GM08714 (cell line): Measurements from ENCODE around the gene RARA.
A peak's percentile ranks its signal among the peaks of the same experiment; 100 is the strongest.

ENCODE experiments used
- H3K4me3 ChIP-seq: fragments of 200-500 bp; sonication (Bioruptor generic); 2 replicates; pipeline ENCODE4 v1.5.1; 2014; ENCODE audit warnings: mild to moderate bottlenecking, low read length, inconsistent platforms
- ZNF274 ChIP-seq: IDR thresholded peaks from 2 replicates; pipeline ENCODE4 v1.6.1; 2012; ENCODE audit warnings: mild to moderate bottlenecking, low read depth, low read length

The RARA gene

DNA sequence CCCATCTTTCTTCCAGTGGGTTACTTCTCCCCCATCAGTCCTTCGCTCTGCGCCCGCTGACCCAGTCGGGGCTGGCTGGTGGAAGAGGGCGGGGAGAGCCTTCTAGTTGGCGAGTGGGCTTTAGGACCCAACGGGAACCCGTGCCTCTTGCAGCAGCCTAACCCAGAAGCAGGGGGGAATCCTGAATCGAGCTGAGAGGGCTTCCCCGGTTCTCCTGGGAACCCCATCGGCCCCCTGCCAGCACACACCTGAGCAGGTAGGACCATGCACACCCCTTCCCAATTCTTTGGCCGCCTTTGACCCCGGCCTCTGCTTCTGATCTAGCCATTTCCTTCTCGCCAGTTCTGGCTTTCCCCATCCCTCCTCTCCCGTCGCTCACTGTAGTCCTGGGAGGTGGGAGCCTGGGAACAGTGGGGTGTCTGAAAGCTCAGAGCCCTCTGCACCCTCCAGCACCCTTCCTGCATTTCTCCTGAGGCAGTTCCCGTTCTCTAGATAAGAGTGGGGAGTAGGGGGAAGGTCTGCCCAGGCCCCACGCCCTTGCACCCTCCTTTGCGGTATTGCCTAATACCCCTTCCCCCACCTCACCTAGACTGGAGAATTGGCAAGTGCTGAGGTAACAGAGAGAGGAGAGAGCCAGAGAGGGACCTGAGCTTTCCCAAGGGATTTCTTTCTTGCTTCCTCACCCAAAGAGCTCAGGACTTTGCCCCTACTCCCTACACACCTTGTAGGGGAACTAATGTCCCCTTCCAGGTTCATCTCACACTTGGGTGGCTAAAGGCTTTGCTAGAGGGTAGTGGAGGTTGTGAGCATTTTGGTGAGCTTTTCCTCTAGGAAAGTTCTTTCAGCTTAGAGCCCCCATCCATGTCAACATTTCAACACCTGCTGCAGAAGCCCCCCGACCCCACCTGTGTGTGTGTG is at the start of gene RARA:
Gene RARA (plus strand): TSS at position 150 of the 918 bp plus-strand sequence. CDS start 22,039 bp downstream, outside the sequence.
- TF ChIP-seq ZNF274 = no peak

DNA sequence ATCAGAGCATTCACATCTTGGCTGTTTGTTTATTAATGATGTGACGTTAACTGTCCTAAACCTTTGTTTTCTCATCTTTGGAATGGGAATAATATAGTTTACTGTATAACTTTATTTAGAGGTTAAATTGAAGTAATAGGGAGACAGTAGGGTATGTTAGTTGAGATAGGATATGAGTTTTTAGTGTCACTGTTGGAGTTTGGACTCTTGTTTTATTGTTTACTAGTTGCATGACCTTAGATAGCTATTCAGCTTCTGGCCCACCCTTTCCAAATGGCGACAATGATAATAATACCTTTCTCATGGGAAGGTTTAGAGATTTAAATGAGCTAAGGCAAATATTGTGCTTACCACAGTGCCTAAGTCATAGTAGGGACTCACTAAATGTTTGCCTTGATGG is 49.5 kb upstream of the RARA start:
- no peak overlapping the region for H3K4me3 ChIP-seq
- no peak for TF ChIP-seq ZNF274

More for the DNA sequence above, at the start of gene RARA:
- H3K4me3 ChIP-seq = peak within 1 kb of the TSS; percentile 2; the same call in 1 of the 2 replicates

GRCh38 chr17:40260528-40260927 is 48.5 kb upstream of the RARA start:
- no peak overlapping the region for H3K4me3 ChIP-seq

DNA sequence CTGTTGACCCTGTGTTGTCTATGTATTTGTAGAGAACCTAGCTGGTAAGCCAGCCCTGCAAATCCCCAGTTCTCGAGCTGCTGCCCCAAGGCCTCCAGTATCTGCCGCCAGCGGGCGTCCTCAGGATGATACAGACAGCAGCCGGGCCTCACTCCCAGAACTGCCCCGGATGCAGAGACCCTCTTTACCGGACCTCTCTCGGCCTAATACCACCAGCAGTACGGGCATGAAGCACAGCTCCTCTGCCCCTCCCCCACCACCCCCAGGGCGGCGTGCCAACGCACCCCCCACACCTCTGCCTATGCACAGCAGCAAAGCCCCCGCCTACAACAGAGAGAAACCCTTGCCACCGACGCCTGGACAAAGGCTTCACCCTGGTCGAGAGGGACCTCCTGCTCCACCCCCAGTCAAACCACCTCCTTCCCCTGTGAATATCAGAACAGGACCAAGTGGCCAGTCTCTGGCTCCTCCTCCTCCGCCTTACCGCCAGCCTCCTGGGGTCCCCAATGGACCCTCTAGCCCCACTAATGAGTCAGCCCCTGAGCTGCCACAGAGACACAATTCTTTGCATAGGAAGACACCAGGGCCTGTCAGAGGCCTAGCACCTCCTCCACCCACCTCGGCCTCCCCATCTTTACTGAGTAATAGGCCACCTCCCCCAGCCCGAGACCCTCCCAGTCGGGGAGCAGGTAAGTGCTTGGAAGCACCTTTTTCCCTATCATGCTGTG is 44.4 kb upstream of the RARA start:
- TF ChIP-seq ZNF274 = no peak
- no peak overlapping the region for H3K4me3 ChIP-seq

More at GRCh38 chr17:40260528-40260927, 48.5 kb upstream of the RARA start:
- TF ChIP-seq ZNF274 = no peak

DNA sequence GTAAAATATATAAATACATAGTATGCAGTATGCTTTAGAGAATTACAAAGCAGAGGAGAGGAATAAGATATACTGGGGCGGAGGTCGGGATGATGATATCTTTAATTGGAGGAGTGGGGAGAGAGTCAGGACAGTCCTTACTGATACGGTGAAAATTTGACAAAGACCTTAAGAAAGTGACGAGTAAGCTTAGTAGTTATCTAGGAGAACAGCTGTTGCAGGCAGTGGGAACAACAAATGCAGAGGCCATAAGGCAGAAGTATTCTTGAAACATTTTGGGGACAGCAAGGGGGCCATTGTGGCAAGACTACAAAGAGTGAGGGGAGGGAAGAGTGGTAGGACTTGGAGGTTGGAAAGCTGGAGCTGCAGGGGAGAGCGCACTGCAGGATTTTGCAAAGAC is 43.6 kb upstream of the RARA start:
- no peak for TF ChIP-seq ZNF274
- H3K4me3 ChIP-seq = no peak overlapping the region

DNA sequence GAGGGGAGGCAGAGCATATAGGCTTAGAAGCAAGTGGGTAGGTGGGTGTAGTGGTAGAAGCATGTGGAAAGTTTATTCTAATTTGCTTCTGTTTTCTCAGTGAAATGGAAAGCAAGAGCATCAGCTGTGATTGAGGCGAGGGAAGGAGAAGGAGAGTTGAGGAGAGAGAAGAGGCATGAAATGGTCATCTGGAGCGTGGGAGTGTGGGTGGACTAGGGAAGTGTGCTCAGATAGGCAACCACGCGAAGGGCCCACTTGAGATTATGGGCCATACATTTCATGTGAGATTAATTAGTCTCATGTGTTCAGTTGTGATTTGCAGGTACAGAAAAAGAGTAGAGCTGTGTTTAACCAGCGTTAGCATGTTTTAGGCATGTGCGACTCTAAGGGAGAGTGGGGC is 42.1 kb upstream of the RARA start:
- no peak for TF ChIP-seq ZNF274
- no peak overlapping the region for H3K4me3 ChIP-seq

DNA sequence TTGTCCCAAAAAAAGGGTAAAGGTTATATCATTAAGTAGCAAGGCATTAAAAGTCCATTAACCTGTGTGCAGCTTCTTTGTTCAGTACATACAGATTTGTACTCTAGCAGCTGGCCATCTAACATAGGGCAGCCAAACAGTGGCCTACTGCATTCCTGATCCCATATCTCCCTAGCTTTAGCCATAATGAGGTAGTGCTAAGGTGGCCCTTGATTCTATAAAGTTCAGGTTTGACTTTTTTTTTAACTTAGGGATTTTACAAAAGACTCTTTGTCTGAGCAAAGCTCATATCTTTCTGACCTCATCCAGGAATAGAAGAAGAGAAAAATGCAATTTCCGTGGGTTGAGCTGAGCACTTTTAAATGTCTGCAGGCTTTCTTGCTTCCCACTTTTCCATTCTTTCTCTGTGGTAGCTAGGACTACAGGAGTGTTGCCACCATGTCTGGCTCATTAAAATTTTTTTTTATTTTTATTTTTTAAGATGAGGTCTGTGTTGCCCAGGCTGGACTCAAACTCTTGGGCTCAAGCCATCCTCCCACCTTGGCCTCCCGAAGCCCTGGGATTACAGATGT is 40.8 kb upstream of the RARA start:
- no peak for TF ChIP-seq ZNF274

GRCh38 chr17:40278414-40278813 is 30.6 kb upstream of the RARA start:
- H3K4me3 ChIP-seq = no peak overlapping the region
- TF ChIP-seq ZNF274 = no peak

More for the DNA sequence above, 40.8 kb upstream of the RARA start:
- no peak overlapping the region for H3K4me3 ChIP-seq

- no peak for TF ChIP-seq ZNF274
- H3K4me3 ChIP-seq = no peak overlapping the region
These were observed 29.6 kb upstream of the RARA start for GRCh38 chr17:40279402-40279801.

- no peak for TF ChIP-seq ZNF274
These were observed 27.3 kb upstream of the RARA start for GRCh38 chr17:40281663-40282062.

DNA sequence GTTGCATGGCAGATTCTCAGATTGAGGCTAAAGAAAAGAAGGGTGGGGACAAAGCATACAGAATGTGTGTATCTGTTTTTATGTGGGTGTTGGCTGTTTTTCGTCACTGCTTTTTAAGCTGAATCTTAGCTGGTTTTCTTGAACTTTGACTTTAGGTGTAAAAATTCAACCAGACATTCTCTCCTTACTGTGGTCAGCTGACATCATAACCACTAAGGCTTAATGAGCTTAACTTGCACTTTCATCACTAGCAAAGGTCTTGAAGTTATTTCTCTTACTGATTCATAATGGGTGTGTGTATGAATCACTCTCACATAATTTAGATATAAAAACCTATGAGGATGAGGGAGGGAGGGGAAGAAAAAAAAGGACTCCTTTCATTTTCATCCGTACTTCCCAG is 25.3 kb upstream of the RARA start:
- no peak for TF ChIP-seq ZNF274
- H3K4me3 ChIP-seq = no peak overlapping the region

More at GRCh38 chr17:40281663-40282062, 27.3 kb upstream of the RARA start:
- H3K4me3 ChIP-seq = no peak overlapping the region

GRCh38 chr17:40284085-40284713 is 24.8 kb upstream of the RARA start:
- no peak overlapping the region for H3K4me3 ChIP-seq

DNA sequence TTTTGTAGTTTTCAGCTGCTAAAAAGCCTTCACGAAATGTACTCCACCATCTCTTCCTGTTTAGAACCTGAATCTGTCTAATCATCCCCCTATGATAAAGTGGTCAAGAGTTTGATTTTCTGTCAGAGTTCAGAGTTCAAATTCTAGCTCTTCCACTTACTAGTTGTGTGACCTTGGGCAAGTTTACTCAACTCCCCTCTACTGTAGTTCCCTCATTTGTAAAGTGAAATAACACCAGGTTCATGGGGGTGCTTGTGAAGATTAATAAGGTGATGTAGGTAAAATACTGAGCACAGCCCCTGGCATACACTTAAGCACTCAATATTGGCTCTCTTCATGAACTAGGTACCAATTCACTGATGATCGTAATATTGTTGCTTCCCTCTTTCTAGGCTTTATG is 22.5 kb upstream of the RARA start:
- H3K4me3 ChIP-seq = no peak overlapping the region
- no peak for TF ChIP-seq ZNF274

More at GRCh38 chr17:40284085-40284713, 24.8 kb upstream of the RARA start:
- no peak for TF ChIP-seq ZNF274

DNA sequence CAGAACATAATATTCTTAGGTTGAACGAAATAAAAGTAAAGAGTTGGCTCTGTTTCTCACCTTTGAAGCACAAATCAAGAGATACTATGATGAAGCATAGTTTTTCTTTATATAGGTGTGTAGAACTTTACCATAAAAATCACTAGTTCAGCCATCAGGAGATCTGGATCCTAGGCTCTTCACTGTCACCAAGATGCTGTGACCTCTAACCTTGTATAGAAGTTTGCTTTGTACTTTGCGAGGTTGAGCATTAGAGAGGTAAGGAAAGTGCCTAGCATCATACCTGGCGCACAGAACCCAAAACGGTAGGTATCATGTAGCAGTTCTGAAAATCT is 21.9 kb upstream of the RARA start:
- no peak overlapping the region for H3K4me3 ChIP-seq

More for the DNA sequence above, 21.9 kb upstream of the RARA start:
- no peak for TF ChIP-seq ZNF274
